ENCODE data around the gene MIB1.

The MIB1 gene

GRCh38 chr18:21858544-21858943 lies 118.0 kb downstream of the MIB1 start:
- DNase-seq (ENCODE audit: low read depth): no peak
- TF ChIP-seq CTCF (IDR thresholded peaks at IDR 0.05; ENCODE audit: insufficient read depth, low read depth, low read length, missing control alignments): no peak
- H3K4me3 ChIP-seq (ENCODE audit: low read length): no peak overlapping the region

GRCh38 chr18:21864386-21864785 lies 123.8 kb downstream of the MIB1 start:
- H3K4me3 ChIP-seq (ENCODE audit: low read length): no peak overlapping the region
- TF ChIP-seq CTCF (IDR thresholded peaks at IDR 0.05; ENCODE audit: insufficient read depth, low read depth, low read length, missing control alignments): no peak
- DNase-seq (ENCODE audit: low read depth): no peak

GRCh38 chr18:21865043-21865442 lies 124.5 kb downstream of the MIB1 start:
- H3K4me3 ChIP-seq (ENCODE audit: low read length): no peak overlapping the region
- no peak for DNase-seq (ENCODE audit: low read depth)
- no peak for TF ChIP-seq CTCF (IDR thresholded peaks at IDR 0.05; ENCODE audit: insufficient read depth, low read depth, low read length, missing control alignments)

- no peak for DNase-seq (ENCODE audit: low read depth)
- no peak for TF ChIP-seq CTCF (IDR thresholded peaks at IDR 0.05; ENCODE audit: insufficient read depth, low read depth, low read length, missing control alignments)
- no peak overlapping the region for H3K4me3 ChIP-seq (ENCODE audit: low read length)
These were observed 128.2 kb downstream of the MIB1 start for GRCh38 chr18:21868770-21869169.

GRCh38 chr18:21889570-21889969 lies 149.0 kb downstream of the MIB1 start:
- no peak for DNase-seq (ENCODE audit: low read depth)
- no peak for TF ChIP-seq CTCF (IDR thresholded peaks at IDR 0.05; ENCODE audit: insufficient read depth, low read depth, low read length, missing control alignments)

GRCh38 chr18:21894619-21895367 lies 154.2 kb downstream of the MIB1 start:
- no peak overlapping the region for H3K4me3 ChIP-seq (ENCODE audit: low read length)
- no peak for TF ChIP-seq CTCF (IDR thresholded peaks at IDR 0.05; ENCODE audit: insufficient read depth, low read depth, low read length, missing control alignments)
- DNase-seq (ENCODE audit: low read depth): peak; percentile 50

More at GRCh38 chr18:21889570-21889969, 149.0 kb downstream of the MIB1 start:
- no peak overlapping the region for H3K4me3 ChIP-seq (ENCODE audit: low read length)
